Esophagus squamous epithelium (tissue), 4 donors: ENCODE results near the gene PHRF1.

Source experiments
- CTCF ChIP-seq, 6 experiments: fragments of 450-650 bp in 4 of 6; fragments of 200-600 bp in 2 of 6; sonication (generic) in 2 of 6; IDR thresholded peaks; one replicate each; pipeline ENCODE4 v1.5.1; 2016 to 2019; ENCODE audit warnings: antibody characterized with exemption in 6 of 6, mild to moderate bottlenecking in 4 of 6, moderate library complexity in 4 of 6
- POLR2A ChIP-seq, 4 donors: fragments of 450-650 bp; IDR thresholded peaks; one replicate each; pipeline ENCODE4 v1.6.1; 2017; ENCODE audit warnings: antibody characterized with exemption in 4 of 4, mild to moderate bottlenecking in 4 of 4, moderate library complexity in 3 of 4

GRCh38 chr11:530960-531831 lies 45.1 kb upstream of the PHRF1 start:
- no peak for TF ChIP-seq CTCF (IDR thresholded peaks at IDR 0.05)
- TF ChIP-seq POLR2A (IDR thresholded peaks at IDR 0.05) = no peak
